Stimulated activated CD8-positive, alpha-beta memory T cell treated with anti-CD3 and anti-CD28 coated beads, Interleukin-4, amount 100 ng/mL, for 48 hours (primary cell): ENCODE results near the gene NSD2.
"Not testable (repeated sequence)": the region's sequence is repeated elsewhere in the genome, so short reads cannot be mapped to it uniquely, and the experiment has no call there.

ENCODE experiments used
- DNase-seq: peaks from one replicate; pipeline ENCODE4 v3.0.0-alpha.2; 2020

The NSD2 gene

DNA sequence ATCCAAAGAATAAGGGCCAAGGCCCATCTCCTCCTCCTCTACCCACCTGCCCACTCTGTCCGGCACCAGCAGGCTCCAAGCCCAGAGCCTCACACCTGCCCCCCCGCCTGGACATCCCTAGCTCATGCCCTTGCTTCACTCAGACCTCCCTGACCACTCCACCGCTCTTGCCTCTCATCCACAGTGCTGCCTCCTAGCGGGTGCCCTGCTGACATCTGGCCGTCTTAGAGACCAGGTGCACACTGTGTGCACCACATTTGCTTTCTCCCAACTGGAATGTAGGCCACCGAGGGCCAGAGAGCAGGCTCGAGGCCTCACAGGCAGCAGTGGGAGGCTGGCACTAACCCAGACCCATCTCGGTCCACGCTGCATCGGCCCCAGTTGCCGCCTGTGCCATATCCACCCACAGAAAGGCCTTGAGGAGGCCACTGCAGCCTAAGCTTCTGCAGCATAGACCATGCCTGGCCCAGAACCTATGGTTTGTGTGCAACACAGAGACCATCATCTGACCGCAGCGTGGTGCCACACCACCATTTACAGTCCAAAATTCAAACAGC lies 28.8 kb upstream of the NSD2 start:
- no peak for DNase-seq

- no peak for DNase-seq
Measured at GRCh38 chr4:1842993-1843448, 28.2 kb upstream of the NSD2 start.

DNA sequence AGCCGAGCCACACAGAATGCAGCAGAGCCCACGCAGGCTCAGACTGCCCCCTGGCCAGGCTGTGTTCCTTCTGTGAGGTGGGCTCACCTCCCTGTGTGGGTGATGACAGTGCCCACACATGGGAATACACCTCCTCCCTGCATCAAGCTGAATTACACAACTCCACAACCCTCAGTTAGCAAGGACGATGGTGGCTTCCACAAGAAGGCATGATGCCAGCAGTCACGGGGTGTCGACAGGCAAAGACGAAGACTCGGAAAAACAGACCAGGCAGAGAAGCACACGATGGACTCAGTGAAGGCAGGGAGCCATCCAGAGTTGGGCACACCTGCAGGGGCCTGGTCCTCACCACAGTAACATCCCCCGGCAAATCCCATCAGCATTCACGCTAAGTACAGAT lies 27.3 kb upstream of the NSD2 start:
- no peak for DNase-seq

GRCh38 chr4:1844618-1845017 lies 26.6 kb upstream of the NSD2 start:
- DNase-seq: not testable (repeated sequence)

- no peak for DNase-seq
Measured at GRCh38 chr4:1846580-1846979, 24.6 kb upstream of the NSD2 start.

DNA sequence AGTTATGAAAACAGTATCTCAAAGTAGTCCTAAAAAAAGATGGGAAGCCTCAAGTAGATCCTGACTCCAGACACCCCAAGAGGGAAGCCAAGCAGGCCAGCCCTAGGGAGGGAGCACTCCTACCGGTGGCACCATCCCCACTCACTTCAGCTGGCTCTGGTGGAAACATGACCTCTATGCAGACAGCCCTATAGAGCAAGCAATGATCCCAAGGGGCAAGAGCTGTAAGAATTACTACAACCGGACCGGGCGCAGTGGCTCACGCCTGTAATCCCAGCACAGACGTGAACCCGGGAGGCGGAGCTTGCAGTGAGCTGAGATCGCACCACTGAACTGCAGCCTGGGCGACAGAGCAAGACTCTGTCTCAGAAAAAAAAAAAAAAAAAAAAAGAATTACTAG lies 20.9 kb upstream of the NSD2 start:
- DNase-seq: no peak

GRCh38 chr4:1851160-1851559 lies 20.0 kb upstream of the NSD2 start:
- DNase-seq: no peak

- no peak for DNase-seq
Measured at GRCh38 chr4:1851575-1852410, 19.4 kb upstream of the NSD2 start.

DNA sequence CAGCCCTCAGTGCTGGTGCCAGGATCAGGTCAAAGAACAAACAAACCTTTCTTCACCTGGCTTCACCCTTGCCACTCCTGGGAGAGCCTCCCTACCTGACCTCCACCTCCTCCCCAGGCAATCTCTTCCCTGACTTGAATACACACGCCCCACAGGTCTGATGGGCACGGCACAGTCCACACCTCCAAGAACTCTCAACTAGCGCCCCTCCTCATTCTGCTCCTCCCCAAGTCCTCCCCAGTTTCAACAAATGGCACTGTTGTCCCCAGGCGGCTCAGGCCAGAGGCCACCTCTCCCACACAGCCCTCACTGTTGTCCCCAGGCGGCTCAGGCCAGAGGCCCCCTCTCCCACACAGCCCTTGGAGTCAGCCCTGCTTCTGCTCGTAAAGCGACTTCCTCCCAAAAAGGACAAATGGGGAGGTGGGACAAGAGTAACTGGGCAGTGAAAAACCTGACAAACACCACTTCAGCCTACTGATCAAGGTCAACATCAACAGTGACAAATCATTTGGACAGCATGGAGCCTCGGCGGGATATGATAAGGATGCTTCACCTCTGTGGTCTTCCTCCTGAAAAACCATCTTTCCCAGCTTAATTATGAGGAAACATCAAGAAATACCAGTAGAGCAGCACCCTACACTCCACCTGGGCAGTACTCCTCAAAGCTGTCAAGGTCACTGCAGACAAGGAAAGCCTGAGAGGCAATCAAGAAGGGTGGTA lies 18.1 kb upstream of the NSD2 start:
- DNase-seq: no peak

DNA sequence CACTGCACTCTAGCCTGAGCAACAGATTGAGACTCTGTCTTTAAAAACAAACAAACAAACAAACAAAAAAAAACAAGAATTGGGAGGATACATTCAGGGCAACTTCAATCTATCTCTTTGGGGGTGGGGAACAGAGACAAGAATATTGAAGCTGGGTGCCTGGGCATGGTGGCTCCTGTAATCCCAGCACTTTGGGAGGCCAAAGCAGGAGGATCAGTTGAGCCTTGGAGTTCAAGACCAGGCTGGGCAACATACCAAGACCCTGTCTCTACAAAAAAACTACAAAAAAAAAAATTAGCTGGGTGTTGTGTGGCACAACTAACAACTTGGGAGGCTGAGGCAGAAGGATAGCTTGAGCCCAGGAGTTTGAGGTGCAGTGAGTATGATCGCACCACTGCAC lies 16.4 kb upstream of the NSD2 start:
- no peak for DNase-seq

- peak; percentile 38 for DNase-seq
Measured at GRCh38 chr4:1855333-1856070, 15.7 kb upstream of the NSD2 start.

DNA sequence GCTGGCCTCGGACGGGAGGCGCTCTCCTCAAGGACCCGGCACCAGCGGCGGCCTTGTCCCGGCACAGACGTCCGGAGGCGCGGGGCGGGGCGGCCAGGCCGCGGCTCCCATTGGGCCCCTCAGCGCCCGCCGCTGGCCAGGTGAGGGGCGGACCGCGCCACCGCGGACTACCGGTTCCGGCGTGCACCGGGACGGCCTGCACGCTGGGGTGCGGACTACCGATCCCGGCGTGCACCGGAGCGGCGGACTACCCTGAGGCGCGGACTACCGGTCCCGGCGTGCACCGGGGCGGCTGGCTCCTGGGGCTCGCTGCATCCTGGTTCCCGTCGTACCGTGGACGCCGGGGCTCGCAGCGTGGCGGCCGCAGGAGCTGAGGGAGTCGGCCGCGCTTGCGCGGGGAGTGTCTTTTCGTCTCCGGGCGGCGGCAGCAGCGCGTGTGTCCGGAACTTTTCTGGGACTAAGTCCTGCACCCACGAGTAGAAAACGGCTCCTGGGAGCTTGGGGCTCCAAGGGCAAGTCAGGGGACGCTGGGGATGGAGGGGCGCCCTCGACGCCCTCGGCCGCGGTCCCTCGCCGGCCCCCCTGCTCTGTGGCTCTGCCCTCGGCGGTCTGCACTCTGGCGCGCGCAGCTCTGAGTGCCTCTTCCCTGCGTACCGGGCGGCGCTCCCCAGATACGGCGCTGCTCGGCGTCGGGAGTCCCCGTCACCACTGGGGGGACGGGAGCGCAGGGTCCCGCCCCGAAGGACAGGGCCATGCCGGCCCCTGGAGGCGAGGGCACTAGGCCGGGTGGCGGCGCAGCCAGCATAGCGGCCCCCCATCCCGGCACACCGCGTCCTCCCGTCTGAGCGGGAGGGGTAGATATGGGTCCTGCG lies 14.9 kb upstream of the NSD2 start, which contains the start of gene LETM1:
LETM1 (minus strand) TSS at position 86 of the 872 bp plus-strand sequence. CDS start 206 bp downstream, outside the sequence.
- DNase-seq: peak; percentile 95

- DNase-seq: no peak
Measured at GRCh38 chr4:1856943-1857699, 14.1 kb upstream of the NSD2 start.

DNA sequence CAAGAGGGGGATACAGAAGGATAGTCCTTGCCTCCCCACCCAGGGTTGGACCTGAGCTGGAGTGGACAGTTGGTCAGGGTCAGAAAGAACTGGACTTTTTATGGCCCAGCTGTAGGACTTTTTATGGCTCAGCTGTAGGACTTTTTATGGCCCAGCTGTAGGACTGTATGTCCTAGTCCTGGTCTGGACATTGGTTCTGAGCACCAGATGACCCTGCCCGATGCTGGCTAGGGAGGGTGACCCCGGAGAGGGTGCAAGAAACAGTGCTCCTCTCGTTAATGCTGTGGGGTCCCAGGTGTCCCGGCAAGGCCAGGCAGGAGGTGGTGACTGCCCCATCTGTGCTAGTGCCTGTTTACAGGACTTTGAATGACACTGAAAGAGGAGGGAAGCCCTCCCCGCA lies 13.3 kb upstream of the NSD2 start:
- no peak for DNase-seq

- DNase-seq: no peak
Measured at GRCh38 chr4:1859389-1859753, 11.8 kb upstream of the NSD2 start.

DNA sequence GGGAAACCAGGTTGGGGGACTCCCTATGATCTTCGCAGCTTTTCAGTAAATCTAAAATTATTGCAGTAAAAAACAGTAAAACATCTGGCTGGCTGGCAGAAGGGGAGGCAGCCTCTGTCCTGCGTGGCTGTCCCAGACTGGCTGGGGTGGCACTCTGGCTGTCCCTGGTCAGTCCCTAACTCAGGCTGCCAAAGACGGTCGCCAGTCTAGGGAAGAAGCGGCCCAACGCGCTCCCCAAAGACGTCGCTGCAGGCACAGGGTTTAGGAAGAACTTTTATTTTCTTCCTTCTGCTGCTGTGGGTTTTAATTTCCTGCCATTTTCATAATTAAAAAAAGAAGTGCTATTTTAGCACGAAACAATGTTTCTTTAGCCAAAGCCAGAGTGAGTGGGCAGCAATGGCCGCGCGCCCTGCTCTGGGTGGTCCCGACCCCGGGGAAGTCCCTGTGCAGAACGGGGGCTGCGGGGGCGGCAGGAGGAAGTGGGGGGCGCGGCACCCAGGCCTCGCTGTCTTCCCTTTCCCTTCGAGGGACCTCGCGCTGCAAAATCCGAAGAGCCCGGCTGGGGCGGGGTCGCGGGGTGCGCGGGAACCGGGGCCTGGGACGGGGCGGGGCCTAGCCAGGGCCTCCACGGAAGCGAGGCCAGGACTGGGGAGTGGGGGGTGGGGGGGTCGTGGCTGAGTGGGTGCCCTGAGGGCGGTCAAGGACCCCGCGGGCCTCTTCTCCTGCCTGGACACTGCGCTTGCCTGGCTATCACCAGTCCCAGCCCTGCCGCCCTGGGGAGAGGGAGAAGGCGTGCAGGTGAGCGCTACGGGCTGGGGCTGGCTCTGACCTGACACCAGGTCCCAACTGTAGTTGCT lies 8.9 kb upstream of the NSD2 start:
- peak; percentile 58 for DNase-seq

DNA sequence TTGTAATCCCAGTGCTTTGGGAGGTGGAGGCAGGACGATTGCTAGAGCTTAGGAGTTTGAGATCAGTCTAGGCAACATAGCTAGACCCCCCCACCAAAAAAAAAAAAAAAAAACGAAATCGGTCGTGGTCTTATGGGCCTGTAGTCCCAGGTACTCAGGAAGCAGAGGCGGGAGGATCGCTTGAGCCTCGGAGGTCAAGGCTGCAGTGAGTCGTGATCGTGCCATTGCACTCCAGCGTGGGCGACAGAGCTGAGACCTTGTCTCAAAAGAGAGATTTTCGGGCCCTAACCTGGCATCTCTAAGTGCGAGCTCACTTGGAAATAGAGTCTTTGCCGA lies 8.3 kb upstream of the NSD2 start:
- no peak for DNase-seq

DNA sequence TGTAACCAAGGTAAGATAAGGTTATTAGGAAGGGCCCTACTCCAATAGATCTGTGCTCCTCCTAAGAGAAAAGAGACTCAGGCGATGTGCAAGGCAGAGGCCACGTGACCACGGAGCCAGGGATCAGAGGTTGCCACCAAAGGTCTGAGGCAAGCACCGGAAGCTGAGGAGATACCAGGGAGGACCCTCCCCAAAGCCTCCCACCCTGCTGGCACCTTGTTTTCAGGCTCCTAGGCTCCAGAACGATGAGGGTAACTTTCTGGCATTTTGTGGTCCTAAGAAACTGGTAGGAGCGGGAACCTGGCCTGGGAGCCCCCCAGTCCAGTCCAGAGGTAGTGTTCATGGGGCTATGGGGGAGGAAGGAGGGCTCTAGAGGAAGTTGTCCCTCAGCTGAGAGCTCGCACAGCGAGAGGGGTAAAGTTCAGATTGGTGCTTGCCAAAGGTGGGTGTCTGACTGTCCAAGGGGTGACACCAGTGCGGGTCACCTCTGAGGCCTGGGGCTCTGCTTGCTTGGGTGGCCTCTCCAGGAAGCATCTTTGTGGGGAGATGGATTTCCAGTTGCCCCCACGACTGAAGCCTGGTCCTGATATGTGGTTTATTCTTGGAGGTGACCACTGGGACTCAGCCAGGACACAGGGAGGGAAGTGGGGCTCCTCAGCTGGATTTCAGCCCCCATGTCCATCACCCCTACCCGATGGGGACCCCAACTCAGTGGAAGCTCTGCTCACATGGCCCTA lies 7.7 kb upstream of the NSD2 start:
- DNase-seq: peak; percentile 41

GRCh38 chr4:1864076-1865008 lies 6.9 kb upstream of the NSD2 start:
- no peak for DNase-seq
